ENCODE results near the gene FOXN3. TPM values are rescaled to one million over a fixed set of nuclear protein-coding genes. Genes with fewer than 3 reads are reported as not detected.

Gene FOXN3
- polyA plus RNA-seq, 1 donor (not counting 4 experiments of a cell fraction or from before 2014, with no cell fraction given) = 10.2 TPM

DNA sequence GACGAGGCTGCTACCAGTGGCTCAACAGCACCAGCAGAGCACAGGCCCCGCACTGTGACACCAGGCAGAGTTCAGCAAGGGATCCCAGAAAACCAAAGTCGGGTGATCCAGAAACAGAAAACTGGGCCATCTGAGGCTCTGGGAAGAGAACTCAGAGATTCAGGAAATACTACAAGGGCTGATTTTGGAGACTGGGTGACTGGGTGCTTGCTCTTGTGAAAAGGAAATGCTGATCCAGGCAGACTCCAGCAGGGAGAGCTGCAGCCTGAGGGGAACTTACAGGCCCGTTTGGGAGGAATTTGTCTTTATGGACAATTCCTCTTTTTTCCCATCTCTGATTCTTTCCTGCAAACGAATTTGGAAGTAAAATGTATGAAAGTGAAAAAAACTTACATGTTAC, 28.2 kb downstream of the FOXN3 start:
- DNase-seq (ENCODE audit: low read depth, low spot score) (no peak), FAIRE-seq (no peak)
- H3K36me3 ChIP-seq (ENCODE audit: control insufficient read depth in 2 of 2, extremely low read depth in 1 of 2, insufficient read depth in 2 of 2, low read length in 2 of 2) = no peaks in the 10 kb centered on the region
- no peak overlapping the region for H3K27ac ChIP-seq (ENCODE audit: control insufficient read depth, insufficient read depth, low read length)
- H3K27me3 ChIP-seq (ENCODE audit: control insufficient read depth, extremely low read depth, insufficient read depth, low read length) = no peaks in the 10 kb centered on the region
- no peak overlapping the region for H3K4me2 ChIP-seq (ENCODE audit: control insufficient read depth, extremely low read depth, insufficient read depth, low read depth, low read length)
- H4K20me1 ChIP-seq (ENCODE audit: control insufficient read depth, extremely low read depth, insufficient read depth, low read length) = no peaks in the 10 kb centered on the region
- no peak overlapping the region for H3K9ac ChIP-seq (ENCODE audit: control insufficient read depth, extremely low read depth, insufficient read depth, low read length)
- no peak overlapping the region for H2AFZ ChIP-seq (ENCODE audit: control insufficient read depth, low read length)
- no peaks in the 10 kb centered on the region for H3K4me1 ChIP-seq (ENCODE audit: control insufficient read depth, extremely low read depth, insufficient read depth, low read length)
- H3K9me1 ChIP-seq (ENCODE audit: control insufficient read depth, extremely low read depth, insufficient read depth, low read length) = no peaks in the 10 kb centered on the region
- TF ChIP-seq, protein P1, sequence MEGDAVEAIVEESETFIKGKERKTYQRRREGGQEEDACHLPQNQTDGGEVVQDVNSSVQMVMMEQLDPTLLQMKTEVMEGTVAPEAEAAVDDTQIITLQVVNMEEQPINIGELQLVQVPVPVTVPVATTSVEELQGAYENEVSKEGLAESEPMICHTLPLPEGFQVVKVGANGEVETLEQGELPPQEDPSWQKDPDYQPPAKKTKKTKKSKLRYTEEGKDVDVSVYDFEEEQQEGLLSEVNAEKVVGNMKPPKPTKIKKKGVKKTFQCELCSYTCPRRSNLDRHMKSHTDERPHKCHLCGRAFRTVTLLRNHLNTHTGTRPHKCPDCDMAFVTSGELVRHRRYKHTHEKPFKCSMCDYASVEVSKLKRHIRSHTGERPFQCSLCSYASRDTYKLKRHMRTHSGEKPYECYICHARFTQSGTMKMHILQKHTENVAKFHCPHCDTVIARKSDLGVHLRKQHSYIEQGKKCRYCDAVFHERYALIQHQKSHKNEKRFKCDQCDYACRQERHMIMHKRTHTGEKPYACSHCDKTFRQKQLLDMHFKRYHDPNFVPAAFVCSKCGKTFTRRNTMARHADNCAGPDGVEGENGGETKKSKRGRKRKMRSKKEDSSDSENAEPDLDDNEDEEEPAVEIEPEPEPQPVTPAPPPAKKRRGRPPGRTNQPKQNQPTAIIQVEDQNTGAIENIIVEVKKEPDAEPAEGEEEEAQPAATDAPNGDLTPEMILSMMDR (optimal IDR thresholded peaks at IDR 0.05 in 1 of 3, IDR thresholded peaks at IDR 0.05 in 1 of 3, conservative IDR thresholded peaks at IDR 0.05 in 1 of 3; ENCODE audit: extremely low read depth in 1 of 3, insufficient read depth in 2 of 3, low read length in 3 of 3) = peak in 2 of 3 experiments; percentile 20 to 50
- no peak for TF ChIP-seq EZH2 (IDR thresholded peaks at IDR 0.05; ENCODE audit: low read length)
- no peak overlapping the region for H3K4me3 ChIP-seq (ENCODE audit: control insufficient read depth in 2 of 3, extremely low read depth in 1 of 3, insufficient read depth in 2 of 3, low read depth in 1 of 3, low read length in 3 of 3)
- no peaks in the 10 kb centered on the region for H3K79me2 ChIP-seq (ENCODE audit: control insufficient read depth, insufficient read depth, low read length)
- dilution Hi-C loops (cut with MboI; ENCODE audit: extremely low pct_ligation_motif_present, low sequenced_read_pairs) = no loop called here
- no peaks in the 10 kb centered on the region for H3K9me3 ChIP-seq (ENCODE audit: control insufficient read depth, low read depth, low read length)

GRCh38 chr14:89387922-89388685, 28.9 kb downstream of the FOXN3 start:
- H3K79me2 ChIP-seq (ENCODE audit: control insufficient read depth, insufficient read depth, low read length) = no peaks in the 10 kb centered on the region
- no peaks in the 10 kb centered on the region for H4K20me1 ChIP-seq (ENCODE audit: control insufficient read depth, extremely low read depth, insufficient read depth, low read length)
- no peaks in the 10 kb centered on the region for H3K4me1 ChIP-seq (ENCODE audit: control insufficient read depth, extremely low read depth, insufficient read depth, low read length)
- H3K9me1 ChIP-seq (ENCODE audit: control insufficient read depth, extremely low read depth, insufficient read depth, low read length) = no peaks in the 10 kb centered on the region
- H3K9ac ChIP-seq (ENCODE audit: control insufficient read depth, extremely low read depth, insufficient read depth, low read length) = no peak overlapping the region
- no peak for FAIRE-seq
- no peaks in the 10 kb centered on the region for H3K36me3 ChIP-seq (ENCODE audit: control insufficient read depth in 2 of 2, extremely low read depth in 1 of 2, insufficient read depth in 2 of 2, low read length in 2 of 2)
- no peak overlapping the region for H3K4me3 ChIP-seq (ENCODE audit: control insufficient read depth in 2 of 3, extremely low read depth in 1 of 3, insufficient read depth in 2 of 3, low read depth in 1 of 3, low read length in 3 of 3)
- H3K9me3 ChIP-seq (ENCODE audit: control insufficient read depth, low read depth, low read length) = no peaks in the 10 kb centered on the region
- TF ChIP-seq, protein P1 (optimal IDR thresholded peaks at IDR 0.05 in 1 of 3, IDR thresholded peaks at IDR 0.05 in 1 of 3, conservative IDR thresholded peaks at IDR 0.05 in 1 of 3; ENCODE audit: extremely low read depth in 1 of 3, insufficient read depth in 2 of 3, low read length in 3 of 3) = no peak
- TF ChIP-seq EZH2 (IDR thresholded peaks at IDR 0.05; ENCODE audit: low read length) = no peak
- H3K27me3 ChIP-seq (ENCODE audit: control insufficient read depth, extremely low read depth, insufficient read depth, low read length) = no peaks in the 10 kb centered on the region
- no peak overlapping the region for H2AFZ ChIP-seq (ENCODE audit: control insufficient read depth, low read length)
- no peak for DNase-seq (ENCODE audit: low read depth, low spot score)
- H3K27ac ChIP-seq (ENCODE audit: control insufficient read depth, insufficient read depth, low read length) = no peak overlapping the region
- dilution Hi-C loops (cut with MboI; ENCODE audit: extremely low pct_ligation_motif_present, low sequenced_read_pairs) = no loop called here
- no peak overlapping the region for H3K4me2 ChIP-seq (ENCODE audit: control insufficient read depth, extremely low read depth, insufficient read depth, low read depth, low read length)
